GM18907 (cell line): Measurements from ENCODE around the gene POLR2B.
"Not testable (repeated sequence)": the region's sequence is repeated elsewhere in the genome, so short reads cannot be mapped to it uniquely, and the experiment has no call there.

Source experiments
- ATAC-seq: cut with Tn5 transposase; IDR thresholded peaks from one replicate; pipeline ENCODE4 v1.9.1; 2021; ENCODE audit warnings: mild to moderate bottlenecking, moderate library complexity; ENCODE audit not compliant: unreplicated experiment

Gene POLR2B

DNA sequence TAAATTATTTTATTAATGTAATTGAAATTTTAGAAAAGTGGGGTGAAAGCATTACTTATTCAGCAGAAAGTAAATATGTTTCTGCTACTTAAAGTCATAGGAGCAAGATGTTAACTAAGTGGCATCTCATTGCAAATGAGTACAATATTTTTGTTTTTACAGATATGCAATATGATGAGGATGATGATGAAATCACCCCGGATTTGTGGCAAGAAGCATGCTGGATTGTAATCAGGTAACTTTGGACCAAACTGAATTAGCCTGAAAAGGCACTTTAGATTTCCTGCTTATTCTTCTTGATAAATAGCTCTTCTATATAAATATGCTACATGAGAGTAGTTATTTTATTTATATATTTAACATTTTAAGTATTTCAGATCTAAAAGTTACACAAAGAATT is 7.5 kb downstream of the POLR2B start:
- no peak for ATAC-seq

GRCh38 chr4:56986952-56987351 is 8.3 kb downstream of the POLR2B start:
- no peak for ATAC-seq

GRCh38 chr4:56990109-56990905 is 11.6 kb downstream of the POLR2B start:
- no peak for ATAC-seq

DNA sequence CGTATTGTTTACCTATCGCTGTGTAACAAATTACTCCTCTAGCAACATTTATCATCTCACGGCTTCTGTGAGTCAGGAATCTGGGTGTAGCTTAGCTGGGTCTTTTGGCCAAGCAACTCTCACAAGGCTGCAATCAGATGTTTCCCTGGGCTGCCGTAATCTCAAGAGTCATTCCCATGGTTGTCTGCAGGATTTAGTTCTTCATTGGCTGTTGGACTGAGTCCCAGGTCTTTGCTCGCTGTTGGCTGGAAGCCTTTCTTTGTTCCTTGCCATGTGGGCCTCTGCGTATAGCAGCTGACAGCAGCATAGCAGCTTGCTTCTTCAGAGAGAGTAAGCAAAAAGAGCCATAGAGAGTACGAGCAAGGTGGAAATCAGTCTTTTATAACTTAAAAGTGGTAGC is 16.8 kb downstream of the POLR2B start:
- no peak for ATAC-seq

GRCh38 chr4:56999751-57000150 is 21.1 kb downstream of the POLR2B start:
- ATAC-seq, result no peak

DNA sequence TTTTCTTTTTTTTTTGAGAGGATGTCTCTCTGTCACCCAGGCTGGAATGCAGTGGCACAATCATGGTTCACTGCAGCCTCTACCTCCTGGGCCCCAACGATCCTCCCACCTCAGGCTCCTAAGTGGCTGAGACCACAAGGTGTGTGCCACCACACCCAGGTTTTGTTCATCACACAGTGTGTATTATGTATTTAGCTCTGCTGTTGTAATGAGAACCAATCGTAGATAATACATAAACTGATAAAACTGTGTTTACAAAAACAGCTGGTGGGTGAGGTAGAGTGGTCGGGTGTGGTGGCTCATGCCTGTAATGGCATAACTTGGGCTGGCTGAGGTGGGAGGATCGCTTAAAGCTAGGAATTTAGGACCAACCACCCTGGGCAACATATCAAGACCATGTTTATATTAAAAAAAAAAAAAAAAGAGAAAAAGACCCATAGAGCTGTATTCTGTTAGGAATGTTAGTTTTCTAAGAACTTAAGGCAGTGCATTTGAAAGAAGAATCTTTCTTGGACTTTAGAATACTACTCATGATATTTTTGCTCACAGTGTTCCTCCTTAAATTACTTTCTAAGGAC is 34.9 kb downstream of the POLR2B start:
- no peak for ATAC-seq

GRCh38 chr4:57018980-57019379 is 40.3 kb downstream of the POLR2B start:
- no peak for ATAC-seq

GRCh38 chr4:57020467-57021101 is 41.9 kb downstream of the POLR2B start:
- ATAC-seq, result no peak

DNA sequence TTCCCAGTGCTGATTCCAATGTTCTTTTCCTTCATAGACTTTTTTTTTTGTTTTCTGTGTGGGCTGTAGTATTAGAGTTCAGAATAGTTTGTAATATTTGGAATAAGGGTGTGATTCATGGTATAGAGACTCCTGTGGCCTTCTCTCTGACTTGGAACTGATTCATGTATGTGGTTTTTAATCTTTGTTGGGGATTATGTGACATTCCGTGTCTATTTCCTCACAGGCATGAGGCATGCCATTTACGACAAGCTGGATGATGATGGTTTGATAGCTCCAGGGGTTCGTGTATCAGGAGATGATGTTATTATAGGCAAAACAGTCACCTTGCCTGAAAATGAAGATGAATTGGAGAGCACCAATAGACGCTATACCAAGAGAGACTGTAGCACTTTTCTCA is 44.4 kb downstream of the POLR2B start:
- ATAC-seq, result no peak

GRCh38 chr4:57034520-57034919 is 55.8 kb downstream of the POLR2B start:
- no peak for ATAC-seq

DNA sequence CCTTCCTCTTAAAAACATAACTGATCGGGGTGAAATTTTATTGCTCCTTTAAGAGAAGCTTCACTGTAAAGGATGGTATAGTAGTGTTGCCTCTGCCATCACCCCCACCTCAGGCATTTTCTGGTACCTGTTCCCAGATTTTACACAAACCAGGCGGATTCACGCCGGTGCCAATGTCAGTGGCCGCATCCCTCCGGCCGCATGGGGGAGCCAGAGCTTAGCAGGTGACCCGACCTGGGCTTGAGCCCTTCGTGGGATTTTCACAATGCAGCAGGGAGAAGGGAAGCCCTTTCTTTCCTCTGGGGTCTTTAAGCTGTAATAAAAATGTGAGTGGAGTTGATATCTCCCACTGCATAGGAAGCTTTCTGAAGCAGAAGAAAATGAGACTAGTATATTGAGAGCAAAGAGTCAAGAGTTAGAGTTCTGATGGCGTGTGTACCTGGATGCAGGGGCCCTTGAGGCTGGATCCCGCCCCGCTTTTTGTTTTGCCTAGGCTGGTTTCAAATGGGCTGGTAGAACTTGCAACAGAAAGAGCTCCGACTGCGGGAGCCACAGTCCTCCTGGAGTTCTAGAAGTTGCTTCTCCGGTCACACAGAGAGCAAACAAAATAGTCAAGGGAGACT is 59.4 kb downstream of the POLR2B start:
- ATAC-seq, result peak; percentile 77

DNA sequence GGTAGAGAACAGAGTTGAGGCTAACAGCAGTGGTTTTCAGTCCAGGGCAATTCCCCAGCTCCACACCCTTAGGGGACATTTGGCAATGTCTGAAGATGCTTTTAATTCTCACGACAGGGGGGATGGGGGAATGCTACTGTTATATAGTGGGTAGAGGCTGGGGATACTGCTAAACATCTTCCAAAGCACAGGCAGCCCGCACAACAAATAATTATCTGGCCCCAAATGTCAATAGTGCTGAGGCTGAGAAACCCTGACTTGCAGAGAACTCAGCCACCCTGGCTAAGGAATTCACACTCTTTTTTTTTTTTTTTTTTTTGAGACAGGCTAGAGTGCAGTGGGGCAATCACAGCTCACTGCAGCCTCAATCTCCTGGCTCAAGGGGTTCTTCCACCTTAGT is 60.6 kb downstream of the POLR2B start:
- no peak for ATAC-seq

DNA sequence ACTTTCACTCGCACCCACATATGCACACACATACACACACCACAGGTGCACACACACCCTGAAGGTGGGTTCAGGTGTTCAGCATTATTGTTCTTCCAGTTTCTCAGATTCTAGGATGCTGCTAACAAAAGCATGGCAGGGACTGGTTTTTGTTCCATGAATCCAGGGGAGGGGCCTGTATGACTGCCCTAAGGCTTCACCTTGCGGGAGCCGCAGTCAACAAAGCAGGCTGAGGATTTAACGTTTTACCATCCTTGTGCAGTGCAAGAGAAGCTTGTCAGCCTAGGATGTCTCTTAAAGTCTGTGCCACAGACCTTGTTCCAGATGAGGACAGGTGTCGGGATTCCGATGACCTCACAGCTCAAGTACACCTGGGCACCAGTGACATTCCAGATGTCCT is 61.8 kb downstream of the POLR2B start:
- no peak for ATAC-seq

DNA sequence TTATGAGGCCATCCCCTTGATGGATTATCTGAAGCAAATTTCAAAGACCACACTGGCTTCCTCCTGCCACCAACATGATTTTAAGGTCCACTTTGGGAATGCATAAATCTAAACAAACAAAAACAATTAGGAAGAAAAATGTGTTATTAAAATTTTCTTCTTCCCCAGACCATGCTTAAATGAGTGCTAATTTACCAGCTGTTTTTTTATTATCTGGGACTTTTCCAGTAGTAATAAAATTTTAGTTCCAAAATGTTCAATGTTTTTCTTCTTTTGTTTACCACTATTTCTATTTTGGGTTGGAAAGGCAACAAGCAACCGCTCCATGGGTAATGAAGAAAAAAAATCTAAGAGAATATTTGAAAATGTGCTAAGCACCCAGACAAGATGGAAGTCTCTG is 62.3 kb downstream of the POLR2B start:
- no peak for ATAC-seq

DNA sequence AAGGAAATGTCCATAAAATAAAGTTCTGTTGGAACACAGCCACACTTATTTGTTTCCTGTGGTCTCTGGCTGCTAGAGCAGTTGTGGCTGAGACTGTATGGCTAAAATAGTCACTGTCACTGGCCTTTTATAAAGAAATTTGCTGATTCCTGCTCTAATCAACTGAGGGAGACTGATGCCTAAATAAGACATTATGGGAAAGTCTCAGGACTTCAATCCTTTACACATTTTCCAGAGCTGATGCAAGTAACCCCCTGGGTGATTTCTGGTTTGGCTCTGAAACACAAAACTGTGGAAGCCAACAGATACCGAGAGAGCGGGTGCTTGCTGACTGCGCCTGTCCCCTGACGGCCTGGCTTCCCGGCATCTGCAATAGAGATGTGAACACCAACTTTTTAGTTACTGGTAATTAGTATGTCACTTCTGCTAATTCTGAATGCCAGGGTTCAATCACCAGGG is 64.0 kb downstream of the POLR2B start:
- no peak for ATAC-seq

- ATAC-seq, result no peak
Measured at GRCh38 chr4:57043347-57044251, 64.9 kb downstream of the POLR2B start.

- no peak for ATAC-seq
Measured at GRCh38 chr4:57044279-57044678, 65.6 kb downstream of the POLR2B start.

DNA sequence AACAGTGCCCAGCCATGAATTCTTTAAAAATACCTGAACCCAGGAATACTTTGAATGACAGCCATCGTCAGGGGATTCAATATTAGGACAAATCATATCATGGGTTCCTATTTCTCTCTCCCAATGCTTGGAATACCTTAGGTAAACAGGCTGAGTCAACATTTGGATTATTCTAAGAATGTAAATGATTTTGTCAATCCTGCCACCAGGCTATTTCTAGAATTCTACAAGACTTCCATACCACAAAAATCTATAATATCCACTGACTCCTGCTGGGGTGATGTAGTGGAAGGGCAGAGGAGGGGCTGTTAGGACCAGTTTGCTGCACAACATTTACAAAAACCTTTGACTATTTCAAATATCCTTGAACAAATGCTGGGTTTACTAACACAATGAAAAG is 66.3 kb downstream of the POLR2B start:
- ATAC-seq, result no peak

DNA sequence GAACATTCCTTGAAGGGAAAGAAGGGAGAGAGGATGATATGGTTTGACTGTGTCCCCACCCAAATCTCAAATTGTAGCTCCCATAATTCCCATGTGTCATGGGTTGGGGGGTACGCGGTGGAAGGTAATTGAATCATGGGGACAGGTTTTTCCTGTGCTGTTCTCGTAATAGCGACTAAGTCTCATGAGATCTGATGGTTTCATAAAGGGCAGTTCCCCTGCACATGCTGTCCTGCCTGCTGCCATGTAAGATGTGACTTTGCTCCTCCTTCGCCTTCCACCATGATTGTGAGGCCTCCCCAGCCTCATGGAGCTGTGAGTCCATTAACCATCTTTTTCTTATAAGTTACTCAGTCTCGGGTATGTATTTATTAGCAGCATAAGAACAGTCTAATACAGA is 68.3 kb downstream of the POLR2B start:
- ATAC-seq, result not testable (repeated sequence)

DNA sequence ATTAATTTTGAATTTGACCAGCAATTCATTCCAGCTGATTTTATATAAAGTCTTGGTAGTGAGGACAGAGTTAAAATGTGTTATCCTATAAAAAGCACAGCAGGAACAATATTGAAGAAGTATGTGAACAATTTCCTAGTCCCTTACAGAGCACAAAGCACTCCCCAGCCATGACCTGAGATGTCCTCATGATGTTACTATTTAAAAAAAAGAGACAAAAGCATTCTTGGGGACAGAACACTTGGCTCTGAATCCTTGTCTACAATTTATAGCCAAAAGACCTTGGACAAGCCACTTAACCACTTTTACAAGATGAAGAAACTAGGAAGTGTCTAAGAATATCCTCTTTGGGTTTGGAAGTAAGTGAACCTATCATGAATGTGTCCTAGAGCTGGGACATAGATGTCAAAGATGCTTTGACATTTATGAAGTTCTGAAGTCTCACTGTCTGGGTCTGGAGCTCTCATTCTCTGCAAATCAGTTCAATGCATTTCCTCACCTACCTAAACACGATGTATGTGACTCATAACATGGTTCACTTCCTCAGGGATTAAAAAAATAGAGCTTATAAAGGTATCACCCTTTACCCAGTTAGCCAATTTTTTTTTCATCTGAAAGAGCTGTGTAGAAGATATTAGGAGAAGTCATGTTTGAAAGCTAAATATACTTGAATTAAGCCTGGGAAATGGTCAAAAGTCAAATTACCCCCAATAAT is 70.1 kb downstream of the POLR2B start:
- no peak for ATAC-seq
